HG03066 (cell line): Measurements from ENCODE around the gene BLNK.

ENCODE experiments used
- ATAC-seq: cut with Tn5 transposase; IDR thresholded peaks from one replicate; pipeline ENCODE4 v1.9.1; 2021; ENCODE audit warnings: low read depth; ENCODE audit not compliant: unreplicated experiment

Gene BLNK

GRCh38 chr10:96165726-96166125, 105.6 kb downstream of the BLNK start:
- ATAC-seq = no peak

- ATAC-seq = no peak
Observed at GRCh38 chr10:96153070-96153469, 118.3 kb downstream of the BLNK start.

GRCh38 chr10:96152437-96152836, 118.9 kb downstream of the BLNK start:
- no peak for ATAC-seq
